ENCODE data around the gene ACTN3. TPM values are rescaled to one million over a fixed set of nuclear protein-coding genes. Genes with fewer than 3 reads are reported as not detected.
A peak's percentile ranks its signal among the peaks of the same experiment; 100 is the strongest.

ACTN3 gene
- total and polyA plus RNA-seq, 2 of the 4 experiments (the other 2 are of a cell fraction) = under 0.01 to 0.05 TPM

- Histone ChIP-seq H3K9me1 (ENCODE audit: insufficient read depth, low read length) (peaks cover 6% of the 10 kb centered on the region; the same call in 1 of the 2 replicates), H2BK5ac (ENCODE audit: low read depth, low read length, poor library complexity, severe bottlenecking) (no peak overlapping the region), H2AK5ac (ENCODE audit: low read depth, low read length) (no peak overlapping the region), H3K4me3 (ENCODE audit: insufficient read depth, low read depth, low read length) (peak overlapping the region; percentile 41; the same call in 1 of the 2 replicates), H3K27me3 (ENCODE audit: control insufficient read depth, insufficient read depth, low read length) (peaks cover 2% of the 10 kb centered on the region; the same call in 1 of the 2 replicates), H3K4me1 (ENCODE audit: control insufficient read depth, insufficient read depth, low read length) (peaks cover 3% of the 10 kb centered on the region; the same call in 1 of the 2 replicates), H2BK120ac (ENCODE audit: low read depth, low read length) (no peak overlapping the region), H3K36me3 (ENCODE audit: control insufficient read depth, insufficient read depth, low read length) (peaks cover 3% of the 10 kb centered on the region; the same call in 1 of the 2 replicates), H3K79me1 (ENCODE audit: low read depth in 1 of 2, low read length in 2 of 2) (no peaks in the 10 kb centered on the region), H3K4ac (ENCODE audit: low read depth, low read length) (no peak overlapping the region), H2BK20ac (ENCODE audit: low read depth, low read length) (no peak overlapping the region), H3K14ac (replicated peaks; ENCODE audit: low read depth, low read length) (no peak overlapping the region), H3K18ac (ENCODE audit: low read depth, low read length) (no peak overlapping the region), H3K4me2 (ENCODE audit: low read depth, low read length) (peak overlapping the region; percentile 49; the same call in 1 of the 2 replicates), H3K9me3 (ENCODE audit: control insufficient read depth, insufficient read depth, low read length) (no peaks in the 10 kb centered on the region), H2BK15ac (ENCODE audit: low read depth, low read length) (no peak overlapping the region), H3K56ac (ENCODE audit: extremely low read depth, insufficient read depth, low read length) (no peak overlapping the region), H4K5ac (ENCODE audit: low read depth, low read length) (no peak overlapping the region), H3K9ac (ENCODE audit: low read depth, low read length) (no peak overlapping the region), H4K20me1 (ENCODE audit: insufficient read depth, low read length) (no peaks in the 10 kb centered on the region), H3K27ac (ENCODE audit: insufficient read depth, low read length) (no peak overlapping the region), H4K91ac (ENCODE audit: insufficient read depth, low read depth, low read length) (no peak overlapping the region), H3K23ac (ENCODE audit: low read depth, low read length) (no peak overlapping the region), H4K8ac (ENCODE audit: low read depth in 2 of 2, low read length in 2 of 2) (no peak overlapping the region; a peak in 1 of 4 replicates), H2AK9ac (replicated peaks; ENCODE audit: low read depth, low read length, poor library complexity) (peak overlapping the region; percentile 78), H2AFZ (replicated peaks; ENCODE audit: low read length, poor library complexity) (peak overlapping the region; percentile 95)
- DNase-seq (no peak), ATAC-seq (ENCODE audit: low read depth) (no peak)
- dilution Hi-C loops (cut with HindIII; ENCODE audit: low sequenced_read_pairs, unreplicated experiment) (no loop called here), in situ Hi-C loops (cut with MboI; ENCODE audit: low sequenced_read_pairs) (no loop called here), intact Hi-C loops (cut with micrococcal nuclease) (no loop called here)
- WGBS, 2 experiments (ENCODE audit: extremely low coverage in 2 of 2, insufficient read length in 1 of 2) = no CpG with 5 or more reads among the region's 15 CpGs
- no TSS peak for BruUV-seq (replicated peaks)
- CTCF ChIA-PET = no interaction called here
- POLR2A ChIA-PET (ENCODE audit: unreplicated experiment) = interaction anchor here (0.6 kb wide), 1 partner anchor 71 kb away, joined by 4 read pairs; the partner anchor contains the start of gene RBM4
- TF ChIP-seq BHLHE40 (IDR thresholded peaks at IDR 0.05; ENCODE audit: low read depth, low read length) (no peak), USF2 (IDR thresholded peaks at IDR 0.05; ENCODE audit: low read depth, low read length) (no peak), FOS (IDR thresholded peaks at IDR 0.05; ENCODE audit: low read depth, low read length) (no peak), MAFK (IDR thresholded peaks at IDR 0.05; ENCODE audit: low read depth, low read length) (no peak), RCOR1 (IDR thresholded peaks at IDR 0.05; ENCODE audit: insufficient replicate concordance, low read length) (no peak), CHD1 (IDR thresholded peaks at IDR 0.05; ENCODE audit: low read depth, low read length) (no peak), RFX5 (IDR thresholded peaks at IDR 0.05; ENCODE audit: low read depth, low read length) (no peak), NFE2L2 (IDR thresholded peaks at IDR 0.05; ENCODE audit: low read depth, low read length) (no peak), POLR2A (IDR thresholded peaks at IDR 0.05; ENCODE audit: low read depth, low read length) (no peak), CTCF (conservative IDR thresholded peaks at IDR 0.05; ENCODE audit: low read depth, low read length) (no peak), MXI1 (IDR thresholded peaks at IDR 0.05; ENCODE audit: borderline replicate concordance, low read depth, low read length) (no peak), ELK1 (IDR thresholded peaks at IDR 0.05; ENCODE audit: borderline replicate concordance, low read depth, low read length) (no peak), RAD21 (IDR thresholded peaks at IDR 0.05; ENCODE audit: low read length) (no peak), MAZ (IDR thresholded peaks at IDR 0.05; ENCODE audit: borderline replicate concordance, low read depth, low read length) (no peak), SMC3 (IDR thresholded peaks at IDR 0.05; ENCODE audit: low read depth, low read length) (no peak), CEBPB (IDR thresholded peaks at IDR 0.05; ENCODE audit: low read depth, low read length) (no peak)
These were observed 21.1 kb downstream of the ACTN3 start for GRCh38 chr11:66567787-66568123.

Data from IMR-90 (cell line).